H1 (cell line): Measurements from ENCODE around the gene SULF2. TPM values are rescaled to one million over a fixed set of nuclear protein-coding genes. Genes with fewer than 3 reads are reported as not detected.

Experiments used
- CTCF ChIA-PET: fragments of 300-600 bp; sonication (Branson Sonifier 250); formaldehyde crosslinking; loops from one replicate; lab custom pipeline; 2021; ENCODE audit not compliant: partially characterized antibody; lab: Charles Lee
- POLR2A ChIA-PET: fragments of 300-600 bp; sonication (Branson Sonifier 250); formaldehyde crosslinking; loops from one replicate; lab custom pipeline; 2021; ENCODE audit warnings: inconsistent platforms; ENCODE audit not compliant: partially characterized antibody; lab: Charles Lee
- DNase-seq, 2 experiments: peaks; one replicate each; pipeline versions ENCODE4 v3.0.0 to v3.0.0-alpha.2; 2010 to 2022; ENCODE audit warnings: low spot score in 2 of 2, low read depth in 1 of 2, mixed read lengths in 1 of 2
- FAIRE-seq: peaks from 2 replicates; lab custom pipeline; 2011; peaks lifted over from hg19 to GRCh38; lab: Jason Lieb, UNC
- H2AFZ ChIP-seq: 2 replicates; pipeline ENCODE4 v1.8.1; 2012; ENCODE audit warnings: low read length, inconsistent platforms
- H2AK5ac ChIP-seq: 2 replicates; pipeline ENCODE4 v1.6.1; 2013; ENCODE audit warnings: low read depth, low read length
- H2BK120ac ChIP-seq: replicated peaks from 2 replicates; pipeline ENCODE3; 2013; ENCODE audit warnings: low read depth, low read length, inconsistent platforms
- H2BK12ac ChIP-seq: 2 replicates; pipeline ENCODE4 v1.6.1; 2013; ENCODE audit warnings: low read depth, low read length
- H2BK15ac ChIP-seq: 2 replicates; pipeline ENCODE4 v1.6.1; 2013; ENCODE audit warnings: low read length
- H2BK20ac ChIP-seq: 2 replicates; pipeline ENCODE4 v1.6.1; 2013; ENCODE audit warnings: low read length
- H2BK5ac ChIP-seq: 2 replicates; pipeline ENCODE4 v1.6.1; 2013; ENCODE audit warnings: low read depth, low read length
- H3K14ac ChIP-seq: 2 replicates; pipeline ENCODE4 v1.6.1; 2013; ENCODE audit warnings: inconsistent platforms; ENCODE audit not compliant: insufficient read length
- H3K18ac ChIP-seq: 2 replicates; pipeline ENCODE4 v1.6.1; 2013; ENCODE audit warnings: low read length; ENCODE audit errors: extremely low read depth
- H3K23ac ChIP-seq: 2 replicates; pipeline ENCODE4 v1.6.1; 2013; ENCODE audit warnings: inconsistent platforms; ENCODE audit not compliant: insufficient read length
- H3K23me2 ChIP-seq: 2 replicates; pipeline ENCODE4 v1.6.1; 2013; ENCODE audit warnings: low read depth, low read length
- H3K27ac ChIP-seq: 2 replicates; pipeline ENCODE4 v1.6.1; 2011; ENCODE audit warnings: low read depth, low read length, inconsistent platforms
- H3K27me3 ChIP-seq, 4 experiments: replicated peaks in 1 of 4; 1 replicate in 1 of 4; 2 replicates in 3 of 4; pipeline versions ENCODE4 v1.6.1 to v1.8.1; 2011 to 2013; ENCODE audit warnings: low read length in 3 of 4, mild to moderate bottlenecking in 3 of 4, inconsistent platforms in 2 of 4, mixed read lengths in 2 of 4, moderate library complexity in 1 of 4; ENCODE audit not compliant: control insufficient read depth in 3 of 4, insufficient read depth in 3 of 4; ENCODE audit errors: extremely low read depth in 1 of 4
- H3K36me3 ChIP-seq, 4 experiments: 2 replicates each; pipeline versions ENCODE4 v1.6.1 to v1.8.1; 2011 to 2013; ENCODE audit warnings: mild to moderate bottlenecking in 4 of 4, low read length in 3 of 4, moderate library complexity in 2 of 4, control low read depth in 1 of 4, inconsistent platforms in 1 of 4; ENCODE audit not compliant: insufficient read depth in 4 of 4, control insufficient read depth in 2 of 4
- H3K4ac ChIP-seq: replicated peaks from 2 replicates; pipeline ENCODE3; 2013; ENCODE audit warnings: low read length, low read depth, mixed read lengths, inconsistent platforms; ENCODE audit not compliant: insufficient read length
- H3K4me1 ChIP-seq, 4 experiments: replicated peaks in 1 of 4; 1 replicate in 1 of 4; 2 replicates in 3 of 4; pipeline versions ENCODE4 v1.6.1 to v1.8.1; 2011 to 2013; ENCODE audit warnings: low read length in 3 of 4, inconsistent platforms in 2 of 4, mixed read lengths in 1 of 4; ENCODE audit not compliant: insufficient read depth in 4 of 4, control insufficient read depth in 3 of 4
- H3K4me2 ChIP-seq, 2 experiments: 2 replicates each; pipeline versions ENCODE4 v1.6.1 to v1.8.1; 2011 to 2013; ENCODE audit warnings: low read depth in 2 of 2, low read length in 2 of 2, control low read depth in 1 of 2, inconsistent platforms in 1 of 2, mild to moderate bottlenecking in 1 of 2; ENCODE audit not compliant: insufficient read depth in 1 of 2
- H3K4me3 ChIP-seq, 4 experiments: fragments of 200-600, 300-600 bp in 1 of 4; sonication (generic), shearing (Covaris generic), sonication (Bioruptor Twin) in 1 of 4; 2 replicates each; pipeline versions ENCODE4 v1.5.1 to v1.8.1; 2011 to 2016; ENCODE audit warnings: low read length in 4 of 4, low read depth in 3 of 4, control low read depth in 2 of 4, inconsistent platforms in 2 of 4, mild to moderate bottlenecking in 2 of 4, mixed read lengths in 1 of 4, moderate library complexity in 1 of 4; ENCODE audit not compliant: insufficient read depth in 2 of 4; ENCODE audit errors: extremely low read depth in 1 of 4
- H3K56ac ChIP-seq: replicated peaks from 2 replicates; pipeline ENCODE3; 2013; ENCODE audit warnings: low read depth, mild to moderate bottlenecking, mixed read lengths, low read length, inconsistent platforms; ENCODE audit not compliant: insufficient read length
- H3K79me1 ChIP-seq: 2 replicates; pipeline ENCODE4 v1.6.1; 2013; ENCODE audit warnings: low read depth, low read length, control low read depth
- H3K79me2 ChIP-seq, 2 experiments: 2 replicates each; pipeline versions ENCODE4 v1.6.1 to v1.8.1; 2012 to 2013; ENCODE audit warnings: low read length in 2 of 2, mild to moderate bottlenecking in 2 of 2, inconsistent platforms in 1 of 2; ENCODE audit not compliant: insufficient read depth in 2 of 2, control insufficient read depth in 1 of 2
- H3K9ac ChIP-seq, 4 experiments: replicated peaks in 1 of 4; 1 replicate in 1 of 4; 2 replicates in 3 of 4; pipeline versions ENCODE4 v1.6.1 to v1.8.1; 2011 to 2013; ENCODE audit warnings: low read depth in 3 of 4, low read length in 3 of 4, control low read depth in 2 of 4, mild to moderate bottlenecking in 2 of 4, moderate library complexity in 2 of 4, inconsistent platforms in 1 of 4; ENCODE audit errors: extremely low read depth in 1 of 4
- H3K9me3 ChIP-seq, 2 experiments: 2 replicates each; pipeline versions ENCODE4 v1.6.1 to v1.8.1; 2012 to 2013; ENCODE audit warnings: mild to moderate bottlenecking in 2 of 2, moderate library complexity in 2 of 2, control low read depth in 1 of 2, inconsistent platforms in 1 of 2, low read depth in 1 of 2, low read length in 1 of 2, mixed read lengths in 1 of 2; ENCODE audit not compliant: insufficient read depth in 2 of 2
- H4K20me1 ChIP-seq, 2 experiments: replicated peaks in 1 of 2; 2 replicates each; pipeline versions ENCODE3 to v1.8.1; 2011 to 2013; ENCODE audit warnings: inconsistent platforms in 2 of 2, low read length in 2 of 2, mild to moderate bottlenecking in 1 of 2; ENCODE audit not compliant: insufficient read depth in 2 of 2, control insufficient read depth in 1 of 2
- H4K5ac ChIP-seq: 2 replicates; pipeline ENCODE4 v1.6.1; 2013; ENCODE audit warnings: low read length, low read depth, mixed read lengths, inconsistent platforms; ENCODE audit not compliant: insufficient read length
- H4K8ac ChIP-seq: 2 replicates; pipeline ENCODE4 v1.8.0; 2013; ENCODE audit warnings: mild to moderate bottlenecking, moderate library complexity, low read length, inconsistent platforms; ENCODE audit not compliant: insufficient read depth; ENCODE audit errors: extremely low read depth
- H4K91ac ChIP-seq: replicated peaks from 2 replicates; pipeline ENCODE3; 2013; ENCODE audit warnings: low read length, mixed read lengths, inconsistent platforms; ENCODE audit not compliant: insufficient read length
- GABPA ChIP-seq: IDR thresholded peaks from 2 replicates; pipeline ENCODE4 v1.6.1; 2011; ENCODE audit warnings: mild to moderate bottlenecking, low read length, moderate library complexity, borderline replicate concordance; ENCODE audit not compliant: insufficient read depth
- HDAC6 ChIP-seq: IDR thresholded peaks from one replicate; pipeline ENCODE4 v1.7.1; 2012; ENCODE audit warnings: low read depth, mild to moderate bottlenecking, inconsistent platforms, low read length, moderate library complexity
- KDM4A ChIP-seq: IDR thresholded peaks from one replicate; pipeline ENCODE4 v1.7.1; 2012; ENCODE audit warnings: low read depth, mild to moderate bottlenecking, moderate library complexity, low read length, inconsistent platforms; ENCODE audit not compliant: severe bottlenecking
- SIX5 ChIP-seq: IDR thresholded peaks from 2 replicates; pipeline ENCODE4 v1.6.1; 2011; ENCODE audit warnings: mild to moderate bottlenecking, low read depth, low read length
- USF2 ChIP-seq: IDR thresholded peaks from 2 replicates; pipeline ENCODE4 v1.6.1; 2011; ENCODE audit warnings: low read length, improper control_type of control experiment
- YY1 ChIP-seq: IDR thresholded peaks from 2 replicates; pipeline ENCODE4 v1.6.1; 2011; ENCODE audit warnings: low read depth, mild to moderate bottlenecking, low read length
- WGBS, 2 experiments: shearing (Covaris generic) in 1 of 2; methylation state at CpG; one replicate each; pipeline versions ENCODE4 v1.1.6 to v1.1.7; 2013 to 2015; ENCODE audit warnings: low lambda C conversion rate in 2 of 2, mixed read lengths in 2 of 2, inconsistent platforms in 1 of 2, low coverage in 1 of 2, missing lambda C conversion rate in 1 of 2; ENCODE audit not compliant: insufficient replicate concordance in 2 of 2, insufficient coverage in 1 of 2, insufficient read length in 1 of 2; ENCODE audit errors: extremely low coverage in 1 of 2, missing lambda C conversion rate in 1 of 2; 5-methylcytosine and 5-hydroxymethylcytosine counted together
- polyA plus RNA-seq, 7 experiments: library from polyadenylated mRNA; depleted of rRNA in 3 of 7; stranded (reverse) in 5 of 7; unstranded in 2 of 7; fragments of >200 nt in 5 of 7; fragments of 200-250 nt in 2 of 7; gene quantifications; 1 replicate in 5 of 7; 2 replicates in 1 of 7; 4 replicates in 1 of 7; pipeline versions ENCODE4 v1.2.1 to v1.2.3, GENCODE V29; 2011 to 2013; ENCODE audit warnings: missing spikeins in 2 of 7, mixed read lengths in 2 of 7
- total RNA-seq: library from RNA; stranded (reverse); fragmentation: NEBNext Ultra II Directional; extraction: Animal tissue kit (Norgen Biotek cat#: 25700); gene quantifications from 2 replicates; pipeline ENCODE4 v1.2.1, GENCODE V29; 2021

The SULF2 gene
- total and polyA plus RNA-seq, 2 of the 8 experiments (the other 6 are each of a cell fraction or from before 2014, with no cell fraction given): 15.7 to 28.2 TPM

DNA sequence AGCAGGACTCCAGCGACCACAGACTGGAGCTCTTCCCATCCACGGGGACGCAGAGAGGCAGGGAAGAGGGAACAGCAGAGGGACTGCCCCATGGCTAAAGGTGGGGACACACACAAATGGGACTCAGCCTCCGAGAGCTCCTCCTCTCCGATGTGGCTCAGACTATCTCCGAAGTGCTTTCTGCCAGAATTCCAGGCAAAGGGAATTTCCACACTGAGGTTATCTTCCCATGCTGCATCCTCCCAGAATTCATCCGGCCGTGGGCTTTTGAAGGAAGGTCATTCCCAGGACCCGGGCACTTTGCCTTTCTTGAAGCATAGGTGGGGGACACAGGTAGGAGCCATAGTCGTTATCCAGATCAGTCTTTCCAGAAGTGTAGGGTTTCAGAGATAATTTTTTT is 67.9 kb downstream of the SULF2 start:
- no peak for TF ChIP-seq YY1
- TF ChIP-seq KDM4A: no peak
- TF ChIP-seq HDAC6: no peak
- no peak for TF ChIP-seq USF2
- no peak for TF ChIP-seq GABPA
- no peak for TF ChIP-seq SIX5
- no peaks in the 10 kb centered on the region for H3K36me3 ChIP-seq
- no peak overlapping the region for H3K18ac ChIP-seq
- H3K14ac ChIP-seq: no peak overlapping the region
- H3K4me1 ChIP-seq: no peaks in the 10 kb centered on the region
- H3K4ac ChIP-seq: no peak overlapping the region
- H2BK15ac ChIP-seq: no peak overlapping the region
- H2AK5ac ChIP-seq: no peak overlapping the region; the same call in 1 of the 2 replicates
- POLR2A ChIA-PET: no interaction called here
- H2AFZ ChIP-seq: no peak overlapping the region
- FAIRE-seq (no peak), DNase-seq (no peak)
- no peak overlapping the region for H3K27ac ChIP-seq
- no peaks in the 10 kb centered on the region for H4K20me1 ChIP-seq
- WGBS, 2 experiments: 87% methylated on average over 10 of the region's 10 CpGs; no CpG with 5 or more reads in 1 of the 2 experiments
- no peak overlapping the region for H3K9ac ChIP-seq
- CTCF ChIA-PET: interaction anchor here (0.6 to 2.5 kb wide), 10 partner anchors 8 to 502 kb away, joined by 3 to 12 read pairs (median 3); no protein-coding TSS in a partner anchor
- H2BK120ac ChIP-seq: no peak overlapping the region
- no peak overlapping the region for H3K4me3 ChIP-seq
- no peaks in the 10 kb centered on the region for H3K79me1 ChIP-seq
- no peak overlapping the region for H2BK20ac ChIP-seq
- H3K27me3 ChIP-seq: no peaks in the 10 kb centered on the region
- H3K9me3 ChIP-seq: no peaks in the 10 kb centered on the region
- no peak overlapping the region for H3K56ac ChIP-seq
- H2BK5ac ChIP-seq: no peak overlapping the region
- no peak overlapping the region for H4K8ac ChIP-seq
- no peaks in the 10 kb centered on the region for H3K23me2 ChIP-seq
- H3K79me2 ChIP-seq: no peaks in the 10 kb centered on the region
- no peak overlapping the region for H2BK12ac ChIP-seq
- H3K4me2 ChIP-seq: no peak overlapping the region
- H3K23ac ChIP-seq: no peak overlapping the region
- H4K91ac ChIP-seq: no peak overlapping the region
- H4K5ac ChIP-seq: no peak overlapping the region
